H1 (cell line): Measurements from ENCODE around the gene TYK2. TPM values are rescaled to one million over a fixed set of nuclear protein-coding genes. Genes with fewer than 3 reads are reported as not detected.

Experiments
- CBX8 ChIP-seq: fragments of 300-800, 300-1000 bp; sonication (generic); IDR thresholded peaks from 2 replicates; pipeline ENCODE4 v1.7.1; 2016; ENCODE audit warnings: low read depth, low read length, borderline replicate concordance
- CHD7 ChIP-seq: fragments of 300-600 bp; sonication (generic); IDR thresholded peaks from 2 replicates; pipeline ENCODE4 v1.7.1; 2012; ENCODE audit warnings: low read length, moderate library complexity, mild to moderate bottlenecking, inconsistent platforms; ENCODE audit not compliant: insufficient replicate concordance
- E2F6 ChIP-seq: IDR thresholded peaks from 2 replicates; pipeline ENCODE4 v1.6.1; 2012; ENCODE audit warnings: inconsistent platforms
- EP300 ChIP-seq, 2 experiments: IDR thresholded peaks; 1 replicate in 1 of 2; 2 replicates in 1 of 2; pipeline ENCODE4 v1.6.1; 2011 to 2012; ENCODE audit warnings: low read depth in 2 of 2, low read length in 2 of 2, mild to moderate bottlenecking in 2 of 2, borderline replicate concordance in 1 of 2, inconsistent platforms in 1 of 2, moderate library complexity in 1 of 2
- EZH2 ChIP-seq: fragments of 200-600 bp; sonication (generic); IDR thresholded peaks from 2 replicates; pipeline ENCODE4 v1.7.1; 2012; ENCODE audit warnings: low read depth, mild to moderate bottlenecking, moderate library complexity, low read length, inconsistent platforms; ENCODE audit not compliant: severe bottlenecking
- JUN ChIP-seq: IDR thresholded peaks from 2 replicates; pipeline ENCODE4 v1.6.1; 2011; ENCODE audit warnings: low read depth, mild to moderate bottlenecking, improper control_type of control experiment, low read length
- PHF8 ChIP-seq: fragments of 200-600 bp; sonication (generic); conservative IDR thresholded peaks from 2 replicates; pipeline ENCODE4 v1.7.1; 2012; ENCODE audit warnings: low read depth, mild to moderate bottlenecking, inconsistent platforms, low read length, moderate library complexity
- RNF2 ChIP-seq: fragments of 200-900, 300-1000 bp; sonication (generic); IDR thresholded peaks from 2 replicates; pipeline ENCODE4 v1.7.1; 2016; ENCODE audit warnings: borderline replicate concordance, low read depth, mild to moderate bottlenecking, antibody characterized with exemption, low read length; ENCODE audit not compliant: poor library complexity, severe bottlenecking; ENCODE audit errors: missing control alignments
- SIRT6 ChIP-seq: IDR thresholded peaks from one replicate; pipeline ENCODE4 v1.7.1; 2012; ENCODE audit warnings: low read length, inconsistent platforms
- SIX5 ChIP-seq: IDR thresholded peaks from 2 replicates; pipeline ENCODE4 v1.6.1; 2011; ENCODE audit warnings: mild to moderate bottlenecking, low read depth, low read length
- polyA plus RNA-seq, 7 experiments: library from polyadenylated mRNA; depleted of rRNA in 3 of 7; stranded (reverse) in 5 of 7; unstranded in 2 of 7; fragments of >200 nt in 5 of 7; fragments of 200-250 nt in 2 of 7; gene quantifications; 1 replicate in 5 of 7; 2 replicates in 1 of 7; 4 replicates in 1 of 7; pipeline versions ENCODE4 v1.2.1 to v1.2.3, GENCODE V29; 2011 to 2013; ENCODE audit warnings: missing spikeins in 2 of 7, mixed read lengths in 2 of 7
- total RNA-seq: library from RNA; stranded (reverse); fragmentation: NEBNext Ultra II Directional; extraction: Animal tissue kit (Norgen Biotek cat#: 25700); gene quantifications from 2 replicates; pipeline ENCODE4 v1.2.1, GENCODE V29; 2021

TYK2 gene
- total and polyA plus RNA-seq, 2 of the 8 experiments (the other 6 are each of a cell fraction or from before 2014, with no cell fraction given) = 32.1 to 40.8 TPM

- TF ChIP-seq CHD7 = no peak
- TF ChIP-seq SIX5 = no peak
- no peak for TF ChIP-seq EZH2
- TF ChIP-seq RNF2 = no peak
- no peak for TF ChIP-seq PHF8
- no peak for TF ChIP-seq JUN
- TF ChIP-seq EP300 (IDR thresholded peaks at IDR 0.05; ENCODE audit: borderline replicate concordance in 1 of 2, low read depth in 2 of 2, low read length in 2 of 2) = no peak
- TF ChIP-seq SIRT6 = no peak
- TF ChIP-seq CBX8 = no peak
- no peak for TF ChIP-seq E2F6
Observed at GRCh38 chr19:10338940-10339339, 41.4 kb downstream of the TYK2 start (continued).
